ENCODE results near the gene DYRK4.

Gene DYRK4

GRCh38 chr12:4545195-4545594 is 16.8 kb upstream of the DYRK4 start:
- Histone ChIP-seq H3K9me3 (replicated peaks in 1 of 2; ENCODE audit: control insufficient read depth in 2 of 2, insufficient read depth in 1 of 2, low read depth in 1 of 2, low read length in 2 of 2) (no peaks in the 10 kb centered on the region), H2BK12ac (ENCODE audit: low read length) (no peak overlapping the region), H2AK5ac (ENCODE audit: low read depth, low read length) (no peak overlapping the region), H4K8ac (ENCODE audit: low read depth, low read length) (no peak overlapping the region), H3K18ac (ENCODE audit: low read length) (no peak overlapping the region), H3K4ac (ENCODE audit: low read length) (no peak overlapping the region), H2BK15ac (ENCODE audit: low read length) (no peak overlapping the region), H3K27me3 (ENCODE audit: control insufficient read depth in 3 of 3, insufficient read depth in 3 of 3, low read depth in 1 of 3, low read length in 3 of 3) (no peaks in the 10 kb centered on the region), H3K4me3 (ENCODE audit: low read length in 2 of 2) (no peak overlapping the region), H3K79me1 (ENCODE audit: low read depth, low read length) (no peaks in the 10 kb centered on the region), H2BK5ac (ENCODE audit: low read length) (no peak overlapping the region), H2BK120ac (ENCODE audit: low read depth, low read length) (no peak overlapping the region), H3K27ac (replicated peaks; ENCODE audit: low read length) (no peak overlapping the region), H3K36me3 (replicated peaks in 1 of 2; ENCODE audit: control insufficient read depth in 2 of 2, insufficient read depth in 2 of 2, low read length in 2 of 2) (peaks cover 20 to 97% of the 10 kb centered on the region in 2 donors), H2AFZ (ENCODE audit: low read length) (no peak overlapping the region), H3K23ac (ENCODE audit: low read depth, low read length, poor library complexity) (no peak overlapping the region), H3K4me2 (ENCODE audit: insufficient read depth, low read length, poor library complexity, severe bottlenecking) (no peak overlapping the region), H3K14ac (ENCODE audit: low read length) (no peak overlapping the region), H3K4me1 (ENCODE audit: control insufficient read depth in 2 of 2, insufficient read depth in 1 of 2, low read depth in 1 of 2, low read length in 2 of 2) (peaks cover 0 to 5% of the 10 kb centered on the region in 2 donors), H4K91ac (ENCODE audit: low read depth, low read length, poor library complexity) (no peak overlapping the region), H3K9ac (ENCODE audit: low read depth, low read length, poor library complexity) (no peak overlapping the region)
- DNase-seq (ENCODE audit: low spot score) = no peak
- no CpG with 5 or more reads among the region's 1 CpG for WGBS, 2 donors (ENCODE audit: extremely low coverage in 2 of 2, insufficient read length in 2 of 2, insufficient replicate concordance in 1 of 2)

- no peak overlapping the region for H4K91ac ChIP-seq (ENCODE audit: low read depth, low read length, poor library complexity)
- no peak for DNase-seq (ENCODE audit: low spot score)
- no peak overlapping the region for H3K4me2 ChIP-seq (ENCODE audit: insufficient read depth, low read length, poor library complexity, severe bottlenecking)
- no peak overlapping the region for H2BK120ac ChIP-seq (ENCODE audit: low read depth, low read length)
- H3K27ac ChIP-seq (replicated peaks; ENCODE audit: low read length) = no peak overlapping the region
- H3K4ac ChIP-seq (ENCODE audit: low read length) = no peak overlapping the region
- H3K36me3 ChIP-seq (replicated peaks in 1 of 2; ENCODE audit: control insufficient read depth in 2 of 2, insufficient read depth in 2 of 2, low read length in 2 of 2) = peaks cover 26 to 99% of the 10 kb centered on the region in 2 donors
- H3K4me1 ChIP-seq (ENCODE audit: control insufficient read depth in 2 of 2, insufficient read depth in 1 of 2, low read depth in 1 of 2, low read length in 2 of 2) = no peaks in the 10 kb centered on the region
- H2BK5ac ChIP-seq (ENCODE audit: low read length) = no peak overlapping the region
- no peak overlapping the region for H2AFZ ChIP-seq (ENCODE audit: low read length)
- H3K9ac ChIP-seq (ENCODE audit: low read depth, low read length, poor library complexity) = no peak overlapping the region
- H2BK12ac ChIP-seq (ENCODE audit: low read length) = no peak overlapping the region
- H3K27me3 ChIP-seq (ENCODE audit: control insufficient read depth in 3 of 3, insufficient read depth in 3 of 3, low read depth in 1 of 3, low read length in 3 of 3) = no peaks in the 10 kb centered on the region
- no peaks in the 10 kb centered on the region for H3K9me3 ChIP-seq (replicated peaks in 1 of 2; ENCODE audit: control insufficient read depth in 2 of 2, insufficient read depth in 1 of 2, low read depth in 1 of 2, low read length in 2 of 2)
- H2AK5ac ChIP-seq (ENCODE audit: low read depth, low read length) = no peak overlapping the region
- peaks cover 1% of the 10 kb centered on the region for H3K79me1 ChIP-seq (ENCODE audit: low read depth, low read length)
- H4K8ac ChIP-seq (ENCODE audit: low read depth, low read length) = no peak overlapping the region
- no CpG with 5 or more reads among the region's 1 CpG for WGBS, 2 donors (ENCODE audit: extremely low coverage in 2 of 2, insufficient read length in 2 of 2, insufficient replicate concordance in 1 of 2)
- H3K14ac ChIP-seq (ENCODE audit: low read length) = no peak overlapping the region
- H3K23ac ChIP-seq (ENCODE audit: low read depth, low read length, poor library complexity) = no peak overlapping the region
- H2BK15ac ChIP-seq (ENCODE audit: low read length) = no peak overlapping the region
- no peak overlapping the region for H3K18ac ChIP-seq (ENCODE audit: low read length)
- no peak overlapping the region for H3K4me3 ChIP-seq (ENCODE audit: low read length in 2 of 2)
Observed at GRCh38 chr12:4552191-4552590, 9.8 kb upstream of the DYRK4 start.

- Histone ChIP-seq H2BK120ac (ENCODE audit: low read depth, low read length) (no peak overlapping the region), H2BK15ac (ENCODE audit: low read length) (no peak overlapping the region), H3K23ac (ENCODE audit: low read depth, low read length, poor library complexity) (no peak overlapping the region), H4K91ac (ENCODE audit: low read depth, low read length, poor library complexity) (no peak overlapping the region), H4K8ac (ENCODE audit: low read depth, low read length) (no peak overlapping the region), H2BK5ac (ENCODE audit: low read length) (no peak overlapping the region), H2BK12ac (ENCODE audit: low read length) (no peak overlapping the region), H3K27me3 (ENCODE audit: control insufficient read depth in 3 of 3, insufficient read depth in 3 of 3, low read depth in 1 of 3, low read length in 3 of 3) (no peaks in the 10 kb centered on the region), H3K27ac (replicated peaks; ENCODE audit: low read length) (no peak overlapping the region), H3K9me3 (replicated peaks in 1 of 2; ENCODE audit: control insufficient read depth in 2 of 2, insufficient read depth in 1 of 2, low read depth in 1 of 2, low read length in 2 of 2) (no peaks in the 10 kb centered on the region), H2AK5ac (ENCODE audit: low read depth, low read length) (no peak overlapping the region), H3K4me1 (ENCODE audit: control insufficient read depth in 2 of 2, insufficient read depth in 1 of 2, low read depth in 1 of 2, low read length in 2 of 2) (no peaks in the 10 kb centered on the region), H3K36me3 (replicated peaks in 1 of 2; ENCODE audit: control insufficient read depth in 2 of 2, insufficient read depth in 2 of 2, low read length in 2 of 2) (peaks cover 20 to 99% of the 10 kb centered on the region in 2 donors), H3K4me3 (ENCODE audit: low read length in 2 of 2) (no peak overlapping the region), H3K9ac (ENCODE audit: low read depth, low read length, poor library complexity) (no peak overlapping the region), H3K18ac (ENCODE audit: low read length) (no peak overlapping the region), H3K4ac (ENCODE audit: low read length) (no peak overlapping the region), H3K4me2 (ENCODE audit: insufficient read depth, low read length, poor library complexity, severe bottlenecking) (no peak overlapping the region), H3K79me1 (ENCODE audit: low read depth, low read length) (peaks cover 1% of the 10 kb centered on the region), H3K14ac (ENCODE audit: low read length) (no peak overlapping the region), H2AFZ (ENCODE audit: low read length) (no peak overlapping the region)
- no CpG with 5 or more reads among the region's 4 CpGs for WGBS, 2 donors (ENCODE audit: extremely low coverage in 2 of 2, insufficient read length in 2 of 2, insufficient replicate concordance in 1 of 2)
- no peak for DNase-seq (ENCODE audit: low spot score)
Observed at GRCh38 chr12:4553943-4554342, 8.1 kb upstream of the DYRK4 start.

DNA sequence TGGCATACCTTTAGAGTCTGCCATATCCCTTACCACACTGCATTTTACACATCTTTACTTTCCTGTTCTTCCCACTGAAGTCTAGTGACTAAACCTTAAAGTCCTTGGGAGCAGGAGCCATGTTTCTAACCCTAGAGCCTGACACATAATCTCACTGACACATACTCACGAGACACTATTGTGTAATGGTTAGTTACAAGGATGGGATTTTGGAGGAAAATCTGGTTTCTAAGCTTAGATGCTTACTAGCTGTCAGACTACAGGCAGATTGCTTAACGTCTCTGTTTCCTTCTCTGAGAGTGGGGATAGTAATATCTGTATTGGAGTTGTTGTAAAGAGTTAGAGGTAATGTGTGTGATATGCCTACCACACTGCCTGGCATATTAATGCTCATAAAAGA is 6.2 kb upstream of the DYRK4 start:
- H3K18ac ChIP-seq (ENCODE audit: low read length) = no peak overlapping the region
- DNase-seq (ENCODE audit: low spot score) = no peak
- no peak overlapping the region for H3K27ac ChIP-seq (replicated peaks; ENCODE audit: low read length)
- H4K8ac ChIP-seq (ENCODE audit: low read depth, low read length) = no peak overlapping the region
- H3K23ac ChIP-seq (ENCODE audit: low read depth, low read length, poor library complexity) = no peak overlapping the region
- no peak overlapping the region for H3K4me2 ChIP-seq (ENCODE audit: insufficient read depth, low read length, poor library complexity, severe bottlenecking)
- no peaks in the 10 kb centered on the region for H3K27me3 ChIP-seq (ENCODE audit: control insufficient read depth in 3 of 3, insufficient read depth in 3 of 3, low read depth in 1 of 3, low read length in 3 of 3)
- no peak overlapping the region for H2BK12ac ChIP-seq (ENCODE audit: low read length)
- H2AK5ac ChIP-seq (ENCODE audit: low read depth, low read length) = no peak overlapping the region
- H3K4me1 ChIP-seq (ENCODE audit: control insufficient read depth in 2 of 2, insufficient read depth in 1 of 2, low read depth in 1 of 2, low read length in 2 of 2) = no peaks in the 10 kb centered on the region
- H3K79me1 ChIP-seq (ENCODE audit: low read depth, low read length) = peaks cover 1% of the 10 kb centered on the region
- no peak overlapping the region for H3K14ac ChIP-seq (ENCODE audit: low read length)
- H2BK120ac ChIP-seq (ENCODE audit: low read depth, low read length) = no peak overlapping the region
- H4K91ac ChIP-seq (ENCODE audit: low read depth, low read length, poor library complexity) = no peak overlapping the region
- H3K4ac ChIP-seq (ENCODE audit: low read length) = no peak overlapping the region
- no peak overlapping the region for H3K4me3 ChIP-seq (ENCODE audit: low read length in 2 of 2)
- no peak overlapping the region for H2BK5ac ChIP-seq (ENCODE audit: low read length)
- no peak overlapping the region for H3K9ac ChIP-seq (ENCODE audit: low read depth, low read length, poor library complexity)
- H3K9me3 ChIP-seq (replicated peaks in 1 of 2; ENCODE audit: control insufficient read depth in 2 of 2, insufficient read depth in 1 of 2, low read depth in 1 of 2, low read length in 2 of 2) = no peaks in the 10 kb centered on the region
- no peak overlapping the region for H2AFZ ChIP-seq (ENCODE audit: low read length)
- WGBS, 2 donors (ENCODE audit: extremely low coverage in 2 of 2, insufficient read length in 2 of 2, insufficient replicate concordance in 1 of 2) = no CpG with 5 or more reads among the region's 2 CpGs
- H3K36me3 ChIP-seq (replicated peaks in 1 of 2; ENCODE audit: control insufficient read depth in 2 of 2, insufficient read depth in 2 of 2, low read length in 2 of 2) = peaks cover 16 to 99% of the 10 kb centered on the region in 2 donors
- no peak overlapping the region for H2BK15ac ChIP-seq (ENCODE audit: low read length)

Data from neuronal stem cell (in vitro differentiated cells).